Measurements from ENCODE around the gene STXBP5L. TPM values are rescaled to one million over a fixed set of nuclear protein-coding genes. Genes with fewer than 3 reads are reported as not detected.

Gene STXBP5L
- total RNA-seq, 2 experiments from 2014 or later = not detected

GRCh38 chr3:121232309-121233225, 324.6 kb downstream of the STXBP5L start:
- intact Hi-C loops (cut with micrococcal nuclease) = no loop called here
- no peak for ATAC-seq
- CTCF ChIA-PET = no interaction called here

GRCh38 chr3:121243208-121243607, 335.2 kb downstream of the STXBP5L start:
- no peaks in the 10 kb centered on the region for H3K36me3 Mint-ChIP-seq (ENCODE audit: low read depth)
- no peak for ATAC-seq
- ChIA-PET POLR2A (no interaction called here), CTCF (no interaction called here)
- H3K4me1 Mint-ChIP-seq (ENCODE audit: low read depth) = no peaks in the 10 kb centered on the region
- H3K4me3 Mint-ChIP-seq = no peak overlapping the region
- intact Hi-C loops (cut with micrococcal nuclease) = no loop called here
- peaks cover 2% of the 10 kb centered on the region for H3K9me3 Mint-ChIP-seq
- no peak overlapping the region for H3K27ac Mint-ChIP-seq
- TF ChIP-seq, protein P1, sequence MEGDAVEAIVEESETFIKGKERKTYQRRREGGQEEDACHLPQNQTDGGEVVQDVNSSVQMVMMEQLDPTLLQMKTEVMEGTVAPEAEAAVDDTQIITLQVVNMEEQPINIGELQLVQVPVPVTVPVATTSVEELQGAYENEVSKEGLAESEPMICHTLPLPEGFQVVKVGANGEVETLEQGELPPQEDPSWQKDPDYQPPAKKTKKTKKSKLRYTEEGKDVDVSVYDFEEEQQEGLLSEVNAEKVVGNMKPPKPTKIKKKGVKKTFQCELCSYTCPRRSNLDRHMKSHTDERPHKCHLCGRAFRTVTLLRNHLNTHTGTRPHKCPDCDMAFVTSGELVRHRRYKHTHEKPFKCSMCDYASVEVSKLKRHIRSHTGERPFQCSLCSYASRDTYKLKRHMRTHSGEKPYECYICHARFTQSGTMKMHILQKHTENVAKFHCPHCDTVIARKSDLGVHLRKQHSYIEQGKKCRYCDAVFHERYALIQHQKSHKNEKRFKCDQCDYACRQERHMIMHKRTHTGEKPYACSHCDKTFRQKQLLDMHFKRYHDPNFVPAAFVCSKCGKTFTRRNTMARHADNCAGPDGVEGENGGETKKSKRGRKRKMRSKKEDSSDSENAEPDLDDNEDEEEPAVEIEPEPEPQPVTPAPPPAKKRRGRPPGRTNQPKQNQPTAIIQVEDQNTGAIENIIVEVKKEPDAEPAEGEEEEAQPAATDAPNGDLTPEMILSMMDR (IDR thresholded peaks at IDR 0.05) = no peak
- no peaks in the 10 kb centered on the region for H3K27me3 Mint-ChIP-seq
- DNase-seq = no peak

More at GRCh38 chr3:121232309-121233225, 324.6 kb downstream of the STXBP5L start:
- TF ChIP-seq, protein P1 (IDR thresholded peaks at IDR 0.05) = no peak
- no peaks in the 10 kb centered on the region for H3K4me1 Mint-ChIP-seq (ENCODE audit: low read depth)
- H3K27me3 Mint-ChIP-seq = no peaks in the 10 kb centered on the region
- H3K9me3 Mint-ChIP-seq = no peaks in the 10 kb centered on the region
- DNase-seq = no peak
- H3K4me3 Mint-ChIP-seq = no peak overlapping the region
- H3K36me3 Mint-ChIP-seq (ENCODE audit: low read depth) = no peaks in the 10 kb centered on the region
- no peak overlapping the region for H3K27ac Mint-ChIP-seq
- POLR2A ChIA-PET = no interaction called here

GRCh38 chr3:121252676-121253075, 344.7 kb downstream of the STXBP5L start:
- no peaks in the 10 kb centered on the region for H3K27me3 Mint-ChIP-seq
- no peak overlapping the region for H3K4me3 Mint-ChIP-seq
- no peak for DNase-seq
- TF ChIP-seq, protein P1 (IDR thresholded peaks at IDR 0.05) = no peak
- ATAC-seq = no peak
- H3K4me1 Mint-ChIP-seq (ENCODE audit: low read depth) = no peaks in the 10 kb centered on the region
- H3K9me3 Mint-ChIP-seq = peaks cover 3% of the 10 kb centered on the region
- intact Hi-C loops (cut with micrococcal nuclease) = no loop called here
- ChIA-PET POLR2A (no interaction called here), CTCF (interaction anchor here (1.2 kb wide), 1 partner anchor 14 kb away, joined by 3 read pairs; no protein-coding TSS in a partner anchor)
- H3K27ac Mint-ChIP-seq = no peak overlapping the region
- no peaks in the 10 kb centered on the region for H3K36me3 Mint-ChIP-seq (ENCODE audit: low read depth)

DNA sequence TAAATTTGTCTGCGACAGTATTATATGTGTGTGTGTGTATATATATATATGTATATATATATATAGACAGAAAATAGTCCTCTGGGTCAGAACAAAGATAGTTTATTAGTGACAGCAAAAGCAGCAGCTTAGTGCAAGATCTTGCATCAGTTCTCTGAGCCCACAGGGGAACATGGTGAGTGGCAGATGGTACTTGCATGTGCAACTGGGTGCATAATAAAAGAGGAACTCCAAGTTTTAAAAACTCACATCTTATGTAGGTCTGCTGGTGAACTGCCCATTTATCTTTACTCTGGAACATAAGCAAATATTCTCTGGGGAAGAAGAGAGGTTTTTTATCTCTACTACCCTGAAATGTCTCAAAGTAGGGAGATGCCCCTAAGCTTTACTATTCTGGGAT, 361.4 kb downstream of the STXBP5L start:
- Mint-ChIP-seq H3K36me3 (ENCODE audit: low read depth) (no peaks in the 10 kb centered on the region), H3K27me3 (no peaks in the 10 kb centered on the region), H3K4me1 (ENCODE audit: low read depth) (no peaks in the 10 kb centered on the region), H3K27ac (no peak overlapping the region), H3K9me3 (peaks cover 12% of the 10 kb centered on the region), H3K4me3 (no peak overlapping the region)
- ChIA-PET POLR2A (no interaction called here), CTCF (no interaction called here)
- intact Hi-C loops (cut with micrococcal nuclease) = no loop called here
- TF ChIP-seq, protein P1 (IDR thresholded peaks at IDR 0.05) = no peak
- no peak for DNase-seq
- ATAC-seq = no peak

DNA sequence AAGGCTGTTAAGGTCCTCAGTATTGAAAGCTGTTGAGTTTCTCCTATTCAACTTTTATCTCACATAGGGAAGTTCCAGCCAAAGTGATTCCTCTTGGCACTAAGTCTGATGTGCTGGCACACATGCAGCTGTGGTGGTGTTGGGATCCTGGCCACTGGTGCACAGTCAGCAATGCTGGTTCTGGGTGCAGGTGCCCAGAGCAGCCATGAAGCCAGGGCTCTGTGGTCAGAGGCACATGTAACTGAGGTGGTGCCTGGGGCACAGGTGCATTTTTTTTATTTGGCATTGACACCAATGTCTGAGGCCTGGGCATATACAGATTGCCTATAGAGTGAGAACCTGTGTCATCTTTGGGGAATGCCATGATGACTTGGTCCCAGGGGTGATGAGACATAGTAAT, 366.4 kb downstream of the STXBP5L start:
- ChIA-PET POLR2A (no interaction called here), CTCF (no interaction called here)
- H3K27me3 Mint-ChIP-seq = no peaks in the 10 kb centered on the region
- ATAC-seq = no peak
- no peaks in the 10 kb centered on the region for H3K36me3 Mint-ChIP-seq (ENCODE audit: low read depth)
- H3K9me3 Mint-ChIP-seq = peaks cover 14% of the 10 kb centered on the region
- intact Hi-C loops (cut with micrococcal nuclease) = no loop called here
- H3K4me3 Mint-ChIP-seq = no peak overlapping the region
- no peak overlapping the region for H3K27ac Mint-ChIP-seq
- no peaks in the 10 kb centered on the region for H3K4me1 Mint-ChIP-seq (ENCODE audit: low read depth)
- TF ChIP-seq, protein P1 (IDR thresholded peaks at IDR 0.05) = no peak
- DNase-seq = no peak

Data from activated CD8-positive, alpha-beta T cell treated with anti-CD3 and anti-CD28 coated beads for 36 hours (primary cell).